Putamen (tissue), 1 donor: ENCODE data around the gene EIF4E1B.

ENCODE experiments used
- DNase-seq: peaks from one replicate; pipeline ENCODE4 v3.0.0-alpha.2; 2016; ENCODE audit warnings: low spot score

The EIF4E1B gene

DNA sequence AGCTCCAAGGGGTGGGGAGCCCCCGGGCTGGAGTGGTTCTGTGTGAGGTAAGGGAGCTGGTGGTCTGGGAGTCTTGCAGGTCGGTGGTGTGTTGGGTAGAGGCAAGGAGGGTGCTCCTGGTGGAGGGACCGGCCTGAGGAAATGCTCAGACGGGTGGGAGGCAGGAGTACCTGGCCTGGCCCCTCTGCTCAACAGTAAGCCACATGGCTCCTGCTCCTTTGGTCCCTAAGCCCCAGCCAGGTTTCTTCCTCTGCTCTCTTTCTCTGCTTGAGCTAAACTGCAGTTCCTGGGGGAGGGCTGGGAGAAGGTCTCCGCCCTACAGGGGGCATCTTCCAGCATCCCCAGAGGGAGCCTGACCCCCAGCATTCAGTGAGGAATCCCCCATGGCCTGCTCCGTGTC lies 34.0 kb downstream of the EIF4E1B start:
- no peak for DNase-seq

DNA sequence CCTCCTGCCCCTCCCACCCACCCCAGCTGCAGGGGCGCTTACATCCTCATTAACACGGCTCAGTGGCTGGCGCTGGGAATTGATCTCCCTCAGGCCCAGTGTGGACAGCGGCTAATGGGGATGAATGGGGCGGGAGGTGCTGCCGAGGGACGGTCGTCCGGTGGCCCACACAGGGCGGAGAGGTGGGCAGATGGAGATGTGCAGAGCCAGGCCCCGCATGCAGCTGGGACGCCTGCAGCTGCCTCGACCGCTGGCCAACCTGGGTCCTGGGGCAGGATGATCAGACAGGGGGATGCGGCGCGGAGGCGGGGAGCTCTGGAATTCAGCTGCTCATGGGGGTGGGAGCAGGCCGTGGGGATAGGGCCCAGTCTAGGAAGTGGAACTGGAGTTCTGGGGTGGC lies 34.4 kb downstream of the EIF4E1B start:
- no peak for DNase-seq

DNA sequence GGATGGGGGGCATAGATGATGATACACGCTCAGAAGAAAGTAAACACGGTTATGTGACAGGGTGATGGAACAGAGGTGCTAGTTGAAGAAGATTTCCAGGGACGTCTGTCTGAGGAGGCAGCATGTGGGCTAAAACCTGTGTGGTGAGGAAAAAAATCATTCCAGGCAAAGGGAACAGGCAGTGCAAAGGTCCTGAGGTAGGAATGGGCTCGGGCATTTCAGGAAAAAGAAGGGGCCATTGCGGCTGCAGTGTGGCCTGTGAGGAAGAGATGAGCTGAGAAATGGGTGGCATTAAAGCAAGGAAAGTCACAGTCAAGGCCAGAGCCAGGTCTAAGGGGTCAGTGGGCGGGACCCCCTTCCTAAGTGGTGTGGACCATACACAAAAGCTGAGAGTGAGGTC lies 35.0 kb downstream of the EIF4E1B start:
- no peak for DNase-seq

DNA sequence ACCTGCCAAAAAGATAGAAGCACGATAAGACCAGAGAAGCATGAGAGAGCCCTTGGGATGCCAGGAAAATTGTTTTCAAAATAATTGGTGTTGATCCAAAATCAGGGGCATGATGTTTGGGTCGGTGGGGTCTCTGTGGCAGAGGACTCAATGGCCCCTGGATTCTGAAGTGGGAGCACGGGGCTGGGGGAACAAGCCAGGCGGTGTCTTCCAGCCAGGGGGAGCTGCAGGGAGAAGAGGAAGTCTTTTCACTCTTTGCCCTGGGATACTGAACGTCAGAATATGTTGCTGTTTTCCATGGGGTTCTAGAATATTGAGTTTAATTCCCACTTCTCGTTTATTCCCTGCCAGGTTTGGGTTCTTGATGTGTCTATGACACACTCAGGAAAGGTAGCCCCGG lies 37.2 kb downstream of the EIF4E1B start:
- DNase-seq = no peak

DNA sequence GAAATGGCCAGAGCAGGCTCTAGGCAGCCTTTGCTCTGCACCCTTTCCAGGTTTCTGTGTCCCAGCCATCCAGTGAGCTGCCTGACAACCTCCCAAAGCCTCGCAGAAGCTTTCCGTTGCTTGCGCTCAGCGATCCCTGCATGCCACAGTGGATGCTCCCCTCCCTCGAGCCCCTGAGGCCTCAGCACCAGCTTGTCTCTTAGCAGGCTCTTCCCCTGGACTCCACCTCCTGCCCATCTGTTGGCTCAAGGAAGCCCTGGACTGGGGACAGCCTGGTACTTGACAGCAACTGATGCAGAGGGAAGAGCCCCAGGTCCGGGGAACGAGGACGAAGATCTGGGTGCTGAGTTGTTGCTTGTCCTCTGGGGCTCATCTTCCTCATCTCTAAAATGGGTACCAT lies 40.0 kb downstream of the EIF4E1B start:
- DNase-seq = no peak

DNA sequence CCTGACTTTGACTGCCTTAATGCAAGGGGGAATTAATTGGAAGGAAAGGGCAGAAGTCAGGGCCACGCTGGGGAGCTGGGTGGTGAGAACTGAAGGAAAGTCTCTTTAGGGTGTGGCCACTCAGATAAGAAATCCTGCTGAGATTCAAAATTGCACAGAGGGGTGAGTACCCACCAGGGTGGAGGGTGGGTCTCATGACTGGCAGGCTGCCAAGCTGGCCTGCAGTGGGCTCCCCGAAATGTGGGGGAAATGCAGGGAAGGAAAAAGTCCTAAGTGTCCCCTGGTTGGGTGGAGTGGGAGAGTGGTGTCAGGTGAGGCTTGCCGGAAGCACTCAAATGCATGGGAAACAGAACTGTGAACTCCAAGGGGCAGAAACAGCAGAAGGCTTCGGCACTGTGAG lies 40.9 kb downstream of the EIF4E1B start:
- no peak for DNase-seq

DNA sequence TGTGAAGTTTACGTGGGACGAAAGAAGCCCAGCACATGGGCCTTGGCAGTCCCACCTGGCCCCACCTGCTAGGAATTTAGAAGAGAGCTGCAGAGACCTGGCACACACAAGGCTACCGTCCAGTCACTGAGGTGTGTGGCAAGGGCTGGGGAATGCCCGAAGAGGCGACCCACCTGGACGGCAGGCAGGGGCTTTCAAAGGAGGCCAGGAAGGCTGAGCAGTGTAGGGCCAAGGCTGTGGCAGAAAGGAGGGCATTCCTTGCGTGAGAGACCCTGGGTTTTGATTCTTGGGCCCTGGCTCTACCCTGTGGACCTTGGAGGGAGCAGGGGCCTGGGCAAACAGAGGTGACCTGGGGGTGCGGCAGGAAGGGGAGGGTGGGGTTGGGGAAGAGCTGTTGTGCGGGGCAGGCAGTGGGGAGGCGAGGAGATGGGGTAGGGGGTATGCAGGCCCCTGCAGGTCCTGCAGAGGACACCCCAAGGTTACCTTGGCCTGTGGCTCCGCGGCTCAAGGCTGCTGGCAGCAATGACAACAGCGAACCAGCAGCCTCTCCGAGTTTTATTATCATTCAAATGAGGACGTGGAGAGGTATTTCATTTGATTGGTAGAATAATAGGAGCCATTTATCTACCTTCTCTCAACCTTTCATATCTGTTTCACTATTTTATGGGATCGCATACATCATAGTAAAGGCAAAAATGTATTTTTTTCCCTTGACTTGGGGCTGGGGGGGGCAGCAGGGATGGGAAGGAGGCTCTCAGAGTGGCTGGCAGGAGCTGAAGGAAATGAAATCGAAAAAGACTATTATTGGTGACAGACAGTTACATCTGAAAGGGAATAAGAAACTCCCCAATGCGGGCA lies 41.6 kb downstream of the EIF4E1B start:
- no peak for DNase-seq

DNA sequence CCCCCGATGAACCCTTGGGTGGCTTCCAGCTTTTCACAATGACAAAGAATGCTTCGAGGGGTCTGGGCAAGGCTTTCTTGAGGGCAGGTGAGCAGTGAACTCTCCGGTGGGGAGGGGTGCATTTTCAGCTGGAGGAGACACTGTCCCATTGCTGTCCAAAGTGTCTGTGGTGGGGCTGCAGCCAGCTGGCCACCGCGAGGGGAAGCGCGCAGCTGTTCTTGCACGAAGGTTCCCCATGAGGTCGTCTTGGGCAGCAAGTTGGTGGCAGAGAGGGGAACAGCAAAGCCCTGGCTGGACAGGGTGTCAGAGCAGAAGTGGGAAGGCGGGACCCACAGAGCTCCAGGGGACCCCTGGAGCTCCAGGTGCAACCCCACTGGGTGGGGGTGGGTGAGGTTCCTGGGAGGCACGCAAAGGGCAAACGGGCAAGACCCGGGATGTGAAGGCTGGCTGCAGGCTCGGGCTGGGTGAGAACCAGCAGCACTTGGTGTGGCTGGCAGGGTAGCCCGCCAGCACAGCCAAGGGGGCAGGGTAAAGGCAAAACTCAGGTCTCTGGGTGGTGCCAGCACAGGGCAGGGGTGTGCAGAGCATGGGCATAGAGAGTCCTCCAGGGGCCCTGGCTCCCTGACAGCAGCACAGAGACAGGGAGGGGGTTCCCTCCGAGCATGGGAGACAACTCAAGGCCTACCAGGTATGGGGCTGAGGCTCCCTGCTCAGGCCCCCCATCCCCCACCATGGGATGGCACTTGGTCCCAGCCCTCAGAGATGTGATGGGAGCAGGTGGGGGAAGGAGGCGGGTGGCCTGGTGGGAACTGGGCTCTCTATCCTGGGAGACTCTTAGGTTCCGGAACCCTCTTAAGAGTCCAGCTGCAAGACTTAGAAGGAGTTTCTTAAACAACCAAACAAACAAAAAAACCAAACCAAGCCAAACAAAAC lies 43.4 kb downstream of the EIF4E1B start:
- DNase-seq = no peak

DNA sequence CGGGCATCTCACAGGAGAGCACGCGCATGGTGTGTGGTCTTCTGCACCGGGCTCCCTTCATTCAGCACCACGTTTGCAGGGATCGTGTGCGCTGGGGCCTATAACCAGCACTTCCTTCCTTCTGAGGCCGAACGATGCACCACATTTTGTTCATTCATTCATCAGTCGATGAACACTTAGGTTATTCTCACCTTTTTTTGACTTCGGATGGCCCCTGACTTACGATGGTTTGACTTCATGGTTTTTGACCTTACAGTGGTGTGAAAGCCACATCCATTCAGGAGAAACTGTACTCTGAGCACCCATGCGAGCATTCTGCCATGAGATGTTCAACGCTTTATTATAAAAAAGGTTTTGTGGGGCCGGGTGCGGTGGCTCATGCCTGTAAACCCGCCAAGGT lies 44.3 kb downstream of the EIF4E1B start:
- no peak for DNase-seq

DNA sequence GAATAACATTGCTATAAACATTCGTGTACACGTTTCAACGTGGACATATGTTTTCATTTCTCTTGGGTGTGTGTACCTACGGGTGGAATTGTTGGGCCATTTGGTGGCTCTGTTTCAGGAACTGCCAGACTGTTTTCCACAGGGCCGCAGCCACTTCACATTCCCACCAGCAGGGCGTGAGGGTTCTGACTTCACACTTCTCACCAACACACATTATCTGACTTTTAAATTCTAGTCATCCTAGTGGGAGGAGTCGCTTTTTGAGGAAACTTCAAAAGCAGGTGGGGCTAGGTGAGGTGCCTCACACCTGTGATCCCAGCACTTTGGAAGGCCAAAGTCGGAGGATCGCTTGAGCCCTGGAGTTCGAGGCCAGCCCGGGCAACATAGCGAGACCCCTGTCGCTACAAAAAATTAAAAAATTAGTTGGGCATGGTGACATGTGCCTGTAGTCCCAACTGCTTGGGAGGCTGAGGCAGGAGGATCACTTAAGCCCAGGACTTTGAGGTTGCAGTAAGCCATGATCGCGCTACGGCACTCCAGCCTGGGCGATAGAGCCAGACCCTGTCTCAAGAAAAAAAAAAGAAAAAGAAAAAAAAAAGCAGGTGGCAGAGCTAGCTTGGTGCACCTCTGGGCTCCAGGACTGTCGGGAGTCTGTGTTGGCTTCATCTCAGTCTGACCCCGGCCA lies 45.3 kb downstream of the EIF4E1B start:
- no peak for DNase-seq

DNA sequence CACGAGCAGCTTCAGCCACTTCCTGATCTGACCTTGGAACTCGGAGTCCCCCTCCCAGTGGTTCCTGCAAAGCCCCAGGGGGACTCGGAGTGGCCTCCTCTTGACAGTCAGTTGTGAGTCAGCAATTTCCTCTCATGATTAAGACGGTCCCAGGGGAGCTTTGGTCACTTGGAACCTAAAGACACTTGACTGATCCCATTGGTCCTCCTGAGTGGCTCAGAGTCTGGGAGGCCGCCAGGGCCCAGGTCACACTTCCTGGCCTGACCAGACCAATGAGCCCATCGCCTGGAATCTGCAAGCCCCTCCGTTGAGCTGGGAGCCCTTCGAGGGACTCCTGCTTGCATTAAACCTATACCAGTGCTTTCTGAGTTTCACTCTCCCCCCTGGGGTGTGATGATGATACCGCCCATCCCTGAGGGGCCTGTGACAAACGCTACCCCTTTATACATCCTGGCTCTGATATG lies 45.9 kb downstream of the EIF4E1B start:
- DNase-seq = no peak

DNA sequence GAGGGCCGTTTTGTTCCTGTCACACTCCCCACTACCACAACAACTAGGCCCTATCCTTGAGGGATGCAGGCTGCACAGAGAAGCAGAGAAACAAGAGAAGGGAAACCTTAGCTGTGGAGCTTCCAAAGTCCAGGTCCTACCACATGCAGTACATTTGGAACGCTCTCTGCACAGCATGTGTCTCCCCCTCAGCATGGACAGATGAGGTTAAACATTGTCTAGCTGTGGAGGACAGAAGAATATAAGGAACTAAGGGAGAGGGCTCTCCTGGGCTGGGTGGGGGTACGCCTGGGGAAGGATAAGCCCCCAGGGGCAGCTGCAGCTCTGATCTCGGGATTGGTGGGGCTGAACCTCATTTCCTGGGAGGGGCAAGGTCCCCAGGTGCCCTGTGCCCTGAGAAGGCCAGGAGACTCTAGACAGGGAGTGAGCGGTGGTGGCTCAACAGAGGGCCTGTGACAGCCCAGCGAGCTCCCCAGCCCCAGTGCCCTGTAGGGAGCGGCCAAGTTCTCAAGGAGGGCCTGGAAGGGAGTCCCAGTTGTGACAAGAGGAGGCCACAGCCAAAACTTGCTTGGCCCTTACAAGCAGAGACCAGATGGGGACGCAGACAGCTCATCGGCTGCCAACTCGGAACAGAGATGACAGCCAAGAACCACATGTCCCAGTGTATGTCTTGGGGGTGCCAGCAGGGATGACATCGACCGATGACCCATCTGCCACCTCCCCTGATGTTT lies 46.9 kb downstream of the EIF4E1B start:
- DNase-seq = no peak

DNA sequence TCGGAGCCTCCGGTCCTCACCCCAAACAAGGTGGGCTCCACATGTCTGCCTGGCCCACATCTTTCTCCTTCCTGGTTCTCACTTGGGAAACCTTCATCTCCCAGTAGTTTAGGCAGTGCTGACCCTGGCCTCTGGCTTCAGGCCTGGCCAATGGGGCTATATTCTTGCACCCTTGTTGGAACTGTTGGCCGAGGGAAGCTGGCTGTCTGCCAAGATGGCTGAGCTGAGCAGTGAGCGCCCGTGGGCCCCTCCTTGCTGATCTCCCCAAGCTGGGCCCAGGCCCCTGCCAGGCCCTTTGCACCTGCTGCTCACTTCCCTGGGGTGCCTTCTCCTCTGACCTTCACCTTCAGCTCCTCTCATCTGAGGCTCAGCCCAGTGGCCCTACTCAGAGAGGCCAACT lies 48.1 kb downstream of the EIF4E1B start:
- DNase-seq = no peak

DNA sequence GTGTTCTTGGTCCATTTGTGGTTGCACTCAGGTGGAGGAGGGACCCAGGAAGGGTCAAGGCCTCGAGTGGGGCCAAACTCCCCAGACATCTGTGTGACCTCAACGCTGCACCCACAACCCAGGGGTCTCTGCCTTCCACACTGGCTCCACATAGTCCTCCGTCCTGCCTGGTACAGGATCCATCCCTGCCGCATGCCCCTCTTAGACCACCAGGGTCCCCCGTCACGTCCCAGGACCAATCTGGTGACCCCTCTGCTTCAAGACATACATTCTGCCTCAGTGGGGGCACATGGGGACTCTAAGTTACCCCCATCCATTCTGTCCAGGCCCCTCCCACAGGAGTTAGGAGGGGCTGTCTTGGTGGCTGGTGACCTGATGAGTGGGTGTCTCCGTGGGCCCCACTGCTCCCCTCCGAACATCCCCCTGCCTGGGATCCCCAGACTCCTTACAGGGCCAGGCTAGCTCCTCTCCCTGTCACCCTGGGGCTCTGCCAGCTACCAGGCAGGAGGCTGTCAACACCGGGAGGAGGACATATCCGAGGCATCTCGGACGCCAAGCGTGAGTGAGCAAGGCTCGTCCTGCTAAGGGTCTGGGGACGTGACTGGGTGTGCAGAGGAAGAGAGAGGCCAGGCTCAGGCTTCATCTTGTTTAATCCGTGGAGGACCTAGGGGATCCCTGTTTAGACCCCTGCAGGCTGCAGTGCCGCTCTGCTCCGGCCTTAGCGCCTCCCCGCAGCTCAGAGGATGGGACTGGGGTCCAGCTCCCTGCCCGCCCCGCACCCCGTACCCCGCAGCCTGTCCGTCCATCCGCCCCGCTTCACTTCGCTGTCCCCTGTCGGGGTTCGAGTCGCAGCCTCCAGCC lies 49.1 kb downstream of the EIF4E1B start:
- DNase-seq = no peak

DNA sequence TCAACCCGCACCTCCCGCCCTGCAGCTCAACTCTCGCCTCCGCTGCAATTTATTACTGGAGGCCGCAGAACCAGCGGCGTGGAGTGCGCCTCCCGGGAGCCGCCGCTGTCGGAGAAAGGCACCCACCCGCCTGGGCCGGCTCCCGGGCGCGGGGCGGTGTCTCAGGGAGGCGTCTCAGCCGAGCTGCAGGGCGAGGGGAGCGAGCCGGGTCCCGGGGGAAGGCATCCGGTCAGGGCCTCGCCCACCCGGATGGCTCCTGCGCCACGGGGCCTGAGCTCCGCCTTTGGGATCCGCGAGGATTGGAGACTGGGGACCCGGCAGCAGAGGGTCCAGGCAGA lies 49.7 kb downstream of the EIF4E1B start:
- no peak for DNase-seq

DNA sequence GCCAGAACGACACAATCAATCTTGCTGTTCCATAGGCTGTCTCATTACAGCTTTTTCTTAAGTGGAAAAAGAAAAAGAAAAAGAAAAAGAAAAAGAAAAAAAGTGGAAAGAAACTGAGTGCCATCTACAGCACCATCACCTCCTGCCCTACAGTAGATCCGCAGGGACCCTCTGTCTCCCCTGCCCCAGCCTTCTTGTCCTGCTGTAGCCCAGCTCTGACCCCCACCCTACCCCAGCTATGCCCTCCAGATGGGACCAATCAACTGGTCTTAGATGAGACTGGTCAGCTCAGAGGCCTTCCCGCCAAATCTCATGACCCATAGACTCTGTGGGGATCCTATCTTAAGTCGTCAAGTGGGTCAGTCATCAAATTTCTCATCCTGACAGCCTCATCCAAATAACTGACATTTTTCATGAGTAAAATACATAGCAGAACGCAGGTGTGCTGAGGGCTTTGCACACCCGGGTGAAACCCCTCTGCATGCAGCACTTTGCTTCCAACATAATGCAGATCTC lies 51.6 kb downstream of the EIF4E1B start:
- DNase-seq = no peak

DNA sequence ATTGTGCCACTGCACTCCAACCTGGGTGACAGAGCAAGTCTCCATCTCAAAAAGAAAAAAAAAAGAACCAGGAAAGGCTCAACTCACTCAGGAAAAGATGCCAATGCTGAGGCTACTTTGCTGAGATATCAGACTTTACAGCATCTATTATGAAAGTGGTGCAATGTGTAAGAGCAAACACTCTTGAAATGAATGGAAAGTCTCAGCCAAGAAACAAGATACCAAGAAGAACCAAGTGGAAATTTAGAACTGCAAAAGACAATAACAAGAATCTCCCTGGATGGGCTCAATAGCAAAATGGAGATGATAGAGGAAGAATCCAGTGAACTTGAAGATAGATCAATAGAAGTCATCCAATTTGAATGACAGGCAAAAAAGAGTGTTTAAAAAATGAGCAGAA lies 54.5 kb downstream of the EIF4E1B start:
- no peak for DNase-seq

DNA sequence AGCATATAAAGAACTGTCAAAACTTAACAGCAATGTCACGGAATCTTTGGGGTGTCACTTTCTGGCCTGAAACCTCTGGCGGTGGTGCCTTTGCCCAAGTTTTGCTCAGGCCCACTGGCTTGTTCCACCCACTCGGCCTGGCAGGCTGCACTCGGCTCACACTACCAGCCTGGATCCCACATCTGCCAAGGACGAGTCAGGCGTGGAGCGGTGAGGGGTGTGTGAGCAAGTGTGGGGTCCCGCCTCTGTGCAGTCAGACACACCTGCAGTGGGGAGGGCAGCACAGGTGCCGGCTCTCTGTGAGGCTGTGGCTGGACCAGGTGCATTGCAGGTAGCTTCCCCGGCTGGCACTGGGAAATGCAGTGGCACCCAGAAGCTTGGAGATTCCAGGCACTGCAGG lies 56.8 kb downstream of the EIF4E1B start:
- no peak for DNase-seq

DNA sequence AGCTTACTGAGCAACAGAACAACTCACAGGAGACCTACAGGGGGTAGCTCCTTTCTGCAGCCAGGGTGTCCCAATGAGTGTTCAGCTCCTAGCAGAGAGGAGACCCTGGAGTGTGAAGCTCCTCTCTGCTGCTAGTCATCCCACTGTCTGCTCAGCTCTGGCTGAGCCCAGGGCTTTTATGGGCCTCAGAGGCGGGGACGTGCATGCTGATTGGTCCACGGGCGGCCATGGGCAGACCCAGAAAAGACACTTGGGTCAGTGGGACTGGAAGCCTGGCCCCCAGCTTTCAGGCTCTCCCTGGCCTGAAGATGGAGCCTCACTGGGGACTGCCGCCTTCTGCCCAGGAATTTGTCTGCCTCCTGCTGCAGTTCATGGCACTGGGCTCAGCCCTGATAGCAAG lies 57.4 kb downstream of the EIF4E1B start:
- DNase-seq = no peak

DNA sequence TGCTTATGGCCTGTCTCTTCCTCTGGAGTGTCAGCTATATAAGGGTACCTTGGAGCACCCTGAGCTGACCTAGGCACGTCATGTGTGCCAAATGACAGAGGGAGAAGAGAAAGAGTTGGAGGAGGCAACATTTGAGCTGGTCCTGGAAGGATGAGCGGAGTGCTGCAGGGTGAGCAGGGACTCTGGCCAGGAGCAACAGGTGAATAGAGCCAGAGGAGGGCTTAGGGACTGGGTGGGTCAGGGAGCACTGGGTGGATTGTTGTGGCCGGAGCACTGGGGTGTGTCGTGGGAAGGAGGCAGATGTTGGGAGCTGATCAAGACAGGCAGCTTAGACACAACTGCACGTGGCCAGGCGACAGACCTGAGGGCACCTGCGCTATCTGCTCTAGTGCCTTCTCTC lies 60.4 kb downstream of the EIF4E1B start:
- DNase-seq = no peak

DNA sequence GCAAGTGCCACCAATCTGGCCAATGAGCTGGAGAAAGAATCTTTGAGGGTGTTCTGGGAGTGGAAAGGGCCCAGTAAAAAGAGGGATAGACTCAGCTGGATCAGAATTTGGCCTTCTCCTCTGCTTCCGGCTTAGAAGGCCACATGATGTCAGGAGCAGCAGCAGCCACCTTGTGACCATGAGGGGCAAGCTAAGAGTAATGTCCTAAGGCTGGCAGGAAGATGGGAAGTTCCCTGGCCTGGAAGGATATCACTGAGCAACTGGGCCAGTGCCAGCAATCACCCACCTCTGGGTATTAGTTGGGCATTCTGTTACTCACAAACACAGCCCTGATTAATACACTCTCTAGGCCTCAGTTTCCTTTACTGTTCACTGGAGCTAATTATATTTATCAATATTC lies 61.0 kb downstream of the EIF4E1B start:
- no peak for DNase-seq
